ENCODE measurements around the gene RNF215. TPM values are rescaled to one million over a fixed set of nuclear protein-coding genes. Genes with fewer than 3 reads are reported as not detected.

Gene RNF215
- total and polyA plus RNA-seq, 2 of the 13 experiments (the other 11 are each of a cell fraction or from before 2014, with no cell fraction given) = 5.3 to 6.1 TPM

DNA sequence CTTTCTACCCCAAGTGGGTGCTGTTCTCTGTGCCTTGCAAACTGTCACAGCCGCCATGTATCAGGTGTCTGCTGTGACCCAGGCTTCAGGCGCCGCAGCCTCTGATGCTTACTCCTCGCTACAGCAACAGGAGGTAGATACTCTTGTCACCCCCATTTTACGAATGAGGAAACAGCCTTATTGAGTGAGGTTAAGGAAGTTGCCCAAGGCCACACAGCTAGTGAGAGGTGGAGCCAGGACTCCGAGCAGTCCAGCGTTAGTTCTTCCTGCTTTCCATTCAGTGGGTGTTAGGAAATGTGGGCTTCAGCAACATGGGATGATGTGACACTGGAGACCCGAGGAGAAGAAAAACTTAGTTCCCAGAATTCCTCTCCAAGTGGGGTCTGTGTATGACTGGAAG, 14.3 kb downstream of the RNF215 start:
- Histone ChIP-seq H3K36me3 (replicated peaks in 1 of 2; ENCODE audit: control insufficient read depth in 1 of 2, insufficient read depth in 2 of 2, low read length in 2 of 2) (no peaks in the 10 kb centered on the region), H4K20me1 (ENCODE audit: insufficient read depth, low read length) (no peaks in the 10 kb centered on the region), H3K4me3 (replicated peaks in 1 of 3; ENCODE audit: insufficient read depth in 1 of 3, low read depth in 2 of 3, low read length in 3 of 3) (no peak overlapping the region), H3K4me2 (ENCODE audit: low read depth, low read length) (no peak overlapping the region), H2AFZ (ENCODE audit: low read length) (no peak overlapping the region), H3K9ac (ENCODE audit: insufficient read depth, low read depth, low read length) (no peak overlapping the region), H3K9me3 (ENCODE audit: low read length) (no peaks in the 10 kb centered on the region), H3K27me3 (ENCODE audit: control insufficient read depth in 1 of 2, insufficient read depth in 2 of 2, low read length in 2 of 2) (no peaks in the 10 kb centered on the region), H3K27ac (ENCODE audit: extremely low read length, insufficient read depth, low read length) (no peak overlapping the region), H3K79me2 (ENCODE audit: insufficient read depth, low read length) (no peaks in the 10 kb centered on the region), H3K4me1 (ENCODE audit: insufficient read depth, low read length) (no peaks in the 10 kb centered on the region)
- no peak for DNase-seq (ENCODE audit: low spot score)
- CTCF ChIA-PET (ENCODE audit: low intra/inter-chr PET ratio, low total read pairs) = no interaction called here
- 4% methylated on average over 3 of the region's 8 CpGs for WGBS (ENCODE audit: low lambda C conversion rate)
- POLR2A ChIA-PET = interaction anchor here (1.5 kb wide), 1 partner anchor 16 kb away, joined by 4 read pairs; the partner anchor contains the start of genes CCDC157 and SF3A1
- TF ChIP-seq CHD4 (IDR thresholded peaks at IDR 0.05; ENCODE audit: borderline replicate concordance, low read length) (no peak), ZNF737 (CRISPR knock-in tag; IDR thresholded peaks at IDR 0.05; ENCODE audit: borderline replicate concordance) (no peak), HIVEP1 (CRISPR knock-in tag; IDR thresholded peaks at IDR 0.05) (no peak)
- intact Hi-C loops (cut with micrococcal nuclease; ENCODE audit: unreplicated experiment) (no loop called here), in situ Hi-C loops (cut with HindIII; ENCODE audit: extremely low pct_ligation_motif_present, low pct_unique_long_range_greater_than_20kb) (no loop called here)
- ATAC-seq = peak; percentile 5
- no peak for FAIRE-seq
- no TSS peak for BruUV-seq (replicated peaks)

DNA sequence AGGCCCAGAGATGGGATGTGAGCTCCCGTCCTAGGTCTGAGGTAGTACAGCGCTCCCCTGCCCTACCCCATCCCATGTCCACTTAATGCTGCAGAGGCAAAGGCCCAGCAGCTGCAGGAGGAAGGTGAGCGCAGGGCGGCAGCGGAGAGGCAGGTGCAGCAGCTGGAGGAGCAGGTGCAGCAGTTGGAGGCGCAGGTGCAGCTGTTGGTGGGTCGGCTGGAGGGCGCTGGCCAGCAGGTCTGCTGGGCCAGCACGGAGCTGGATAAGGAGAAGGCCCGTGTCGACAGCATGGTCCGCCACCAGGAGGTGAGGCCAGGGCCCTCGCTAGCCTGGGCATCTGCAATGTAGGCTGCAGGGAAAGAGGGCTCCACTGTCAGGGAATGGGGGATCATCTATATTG, 15.2 kb downstream of the RNF215 start:
- TF ChIP-seq RBFOX2 (IDR thresholded peaks at IDR 0.05; ENCODE audit: low read depth, low read length) (no peak), ZNF878 (CRISPR knock-in tag; IDR thresholded peaks at IDR 0.05) (no peak), POGZ (CRISPR knock-in tag; IDR thresholded peaks at IDR 0.05) (no peak), ZNF780A (CRISPR knock-in tag; IDR thresholded peaks at IDR 0.05) (no peak), MLLT10 (CRISPR knock-in tag; IDR thresholded peaks at IDR 0.05) (no peak), SMC3 (IDR thresholded peaks at IDR 0.05; ENCODE audit: low read length) (no peak), ZMYM2 (CRISPR knock-in tag; IDR thresholded peaks at IDR 0.05) (no peak), HNF4A (CRISPR knock-in tag; IDR thresholded peaks at IDR 0.05) (no peak), ZNF747 (CRISPR knock-in tag; IDR thresholded peaks at IDR 0.05; ENCODE audit: borderline replicate concordance) (no peak), NCOA2 (CRISPR knock-in tag; IDR thresholded peaks at IDR 0.05) (no peak), SNAI1 (CRISPR knock-in tag; IDR thresholded peaks at IDR 0.05; ENCODE audit: borderline replicate concordance) (no peak), RARA (CRISPR knock-in tag; IDR thresholded peaks at IDR 0.05) (no peak), NFIB (CRISPR knock-in tag; IDR thresholded peaks at IDR 0.05; ENCODE audit: borderline replicate concordance) (no peak)
- CTCF ChIA-PET (ENCODE audit: low intra/inter-chr PET ratio, low total read pairs) = no interaction called here
- Histone ChIP-seq H3K4me3 (replicated peaks in 1 of 3; ENCODE audit: insufficient read depth in 1 of 3, low read depth in 2 of 3, low read length in 3 of 3) (no peak overlapping the region), H3K9ac (ENCODE audit: insufficient read depth, low read depth, low read length) (no peak overlapping the region), H3K9me3 (ENCODE audit: low read length) (no peaks in the 10 kb centered on the region), H3K79me2 (ENCODE audit: insufficient read depth, low read length) (no peaks in the 10 kb centered on the region), H3K27ac (ENCODE audit: extremely low read length, insufficient read depth, low read length) (no peak overlapping the region), H3K36me3 (replicated peaks in 1 of 2; ENCODE audit: control insufficient read depth in 1 of 2, insufficient read depth in 2 of 2, low read length in 2 of 2) (no peaks in the 10 kb centered on the region), H3K27me3 (ENCODE audit: control insufficient read depth in 1 of 2, insufficient read depth in 2 of 2, low read length in 2 of 2) (no peaks in the 10 kb centered on the region), H2AFZ (ENCODE audit: low read length) (no peak overlapping the region), H3K4me1 (ENCODE audit: insufficient read depth, low read length) (no peaks in the 10 kb centered on the region), H3K4me2 (ENCODE audit: low read depth, low read length) (no peak overlapping the region), H4K20me1 (ENCODE audit: insufficient read depth, low read length) (no peaks in the 10 kb centered on the region)
- ATAC-seq (peak; percentile 15), DNase-seq (ENCODE audit: low spot score) (no peak), FAIRE-seq (no peak)
- POLR2A ChIA-PET = interaction anchor here (1.5 kb wide), 1 partner anchor 15 kb away, joined by 4 read pairs; the partner anchor contains the start of genes CCDC157 and SF3A1
- no TSS peak for BruUV-seq (replicated peaks)
- intact Hi-C loops (cut with micrococcal nuclease; ENCODE audit: unreplicated experiment) = no loop called here
- in situ Hi-C loops (cut with HindIII; ENCODE audit: extremely low pct_ligation_motif_present, low pct_unique_long_range_greater_than_20kb) = no loop called here
- WGBS (ENCODE audit: low lambda C conversion rate) = 95% methylated on average over 5 of the region's 13 CpGs
